GM12892 (cell line): ENCODE results near the gene RTL10.

Experiments
- DNase-seq: peaks from one replicate; pipeline ENCODE4 v3.0.0; 2011; ENCODE audit not compliant: insufficient read length
- FAIRE-seq: peaks from 2 replicates; lab custom pipeline; 2011; peaks lifted over from hg19 to GRCh38; lab: Jason Lieb, UNC
- POLR2A ChIP-seq: IDR thresholded peaks from 2 replicates; pipeline ENCODE4 v1.6.1; 2011; ENCODE audit warnings: low read depth, low read length, control low read depth
- POLR2AphosphoS5 ChIP-seq: IDR thresholded peaks from 2 replicates; pipeline ENCODE4 v1.6.1; 2011; ENCODE audit warnings: low read depth, low read length, control low read depth
- TAF1 ChIP-seq: IDR thresholded peaks from 2 replicates; pipeline ENCODE4 v1.6.1; 2011; ENCODE audit warnings: low read depth, mild to moderate bottlenecking, control low read depth, low read length, borderline replicate concordance

RTL10 gene

GRCh38 chr22:19820880-19821522 is 33.7 kb downstream of the RTL10 start:
- TF ChIP-seq TAF1, result no peak
- DNase-seq (no peak), FAIRE-seq (no peak)

- no peak for TF ChIP-seq POLR2AphosphoS5
- no peak for TF ChIP-seq TAF1
- no peak for TF ChIP-seq POLR2A
- FAIRE-seq, result no peak
Measured at GRCh38 chr22:19819911-19820879, 34.5 kb downstream of the RTL10 start.

GRCh38 chr22:19819208-19819910 is 35.3 kb downstream of the RTL10 start:
- TF ChIP-seq POLR2A (no peak), TAF1 (no peak), POLR2AphosphoS5 (no peak)
- no peak for DNase-seq
- FAIRE-seq, result no peak

More at GRCh38 chr22:19819911-19820879, 34.5 kb downstream of the RTL10 start:
- DNase-seq, result peak; percentile 14

- DNase-seq (peak; percentile 14), FAIRE-seq (no peak)
- TF ChIP-seq POLR2AphosphoS5, result no peak
- no peak for TF ChIP-seq POLR2A
- TF ChIP-seq TAF1, result no peak
Measured at GRCh38 chr22:19818324-19819207, 36.1 kb downstream of the RTL10 start.

GRCh38 chr22:19816372-19817119 is 38.1 kb downstream of the RTL10 start:
- FAIRE-seq (no peak), DNase-seq (no peak)
- TF ChIP-seq POLR2A (no peak), TAF1 (no peak)

GRCh38 chr22:19815823-19816290 is 38.8 kb downstream of the RTL10 start:
- DNase-seq (no peak), FAIRE-seq (no peak)
- no peak for TF ChIP-seq POLR2A
- TF ChIP-seq POLR2AphosphoS5, result no peak
- no peak for TF ChIP-seq TAF1

- FAIRE-seq (no peak), DNase-seq (no peak)
- TF ChIP-seq POLR2AphosphoS5 (no peak), TAF1 (no peak), POLR2A (no peak)
Measured at GRCh38 chr22:19815093-19815822, 39.4 kb downstream of the RTL10 start.

GRCh38 chr22:19814428-19814827 is 40.2 kb downstream of the RTL10 start:
- DNase-seq, result no peak
- TF ChIP-seq POLR2A (no peak), POLR2AphosphoS5 (no peak), TAF1 (no peak)
- FAIRE-seq, result no peak

GRCh38 chr22:19812910-19813309 is 41.8 kb downstream of the RTL10 start:
- FAIRE-seq, result no peak
- no peak for TF ChIP-seq TAF1
- TF ChIP-seq POLR2AphosphoS5, result no peak
- no peak for TF ChIP-seq POLR2A
- no peak for DNase-seq
